HG03342 (cell line): ENCODE measurements around the gene TAS2R13.

Experiments used
- ATAC-seq: cut with Tn5 transposase; IDR thresholded peaks from one replicate; pipeline ENCODE4 v1.9.1; 2021; ENCODE audit warnings: mild to moderate bottlenecking, moderate library complexity; ENCODE audit not compliant: unreplicated experiment

The TAS2R13 gene, protein sequence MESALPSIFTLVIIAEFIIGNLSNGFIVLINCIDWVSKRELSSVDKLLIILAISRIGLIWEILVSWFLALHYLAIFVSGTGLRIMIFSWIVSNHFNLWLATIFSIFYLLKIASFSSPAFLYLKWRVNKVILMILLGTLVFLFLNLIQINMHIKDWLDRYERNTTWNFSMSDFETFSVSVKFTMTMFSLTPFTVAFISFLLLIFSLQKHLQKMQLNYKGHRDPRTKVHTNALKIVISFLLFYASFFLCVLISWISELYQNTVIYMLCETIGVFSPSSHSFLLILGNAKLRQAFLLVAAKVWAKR

DNA sequence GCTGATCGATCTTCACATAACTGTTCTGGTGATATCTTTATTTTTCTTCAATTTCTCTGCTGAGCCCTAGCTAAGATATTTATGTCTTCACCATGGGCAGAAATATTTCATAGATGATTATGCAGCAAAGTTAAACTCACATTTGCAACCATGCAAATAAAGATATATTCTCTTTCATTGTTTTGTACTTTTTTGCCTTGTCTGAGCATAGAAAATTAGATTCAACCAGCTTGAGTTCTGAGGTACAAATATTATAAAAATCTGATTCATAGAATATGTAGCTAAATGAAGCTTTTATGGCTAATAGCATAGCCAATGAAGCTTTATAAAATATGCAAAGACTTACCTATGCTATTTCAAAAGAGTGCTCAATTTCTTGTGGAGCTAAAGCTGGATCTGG lies at the start of gene TAS2R13:
TSS of gene TAS2R13 (minus strand) at position 101 of the 400 bp plus-strand sequence. CDS start 264 bp downstream, outside the sequence.
- ATAC-seq: no peak

DNA sequence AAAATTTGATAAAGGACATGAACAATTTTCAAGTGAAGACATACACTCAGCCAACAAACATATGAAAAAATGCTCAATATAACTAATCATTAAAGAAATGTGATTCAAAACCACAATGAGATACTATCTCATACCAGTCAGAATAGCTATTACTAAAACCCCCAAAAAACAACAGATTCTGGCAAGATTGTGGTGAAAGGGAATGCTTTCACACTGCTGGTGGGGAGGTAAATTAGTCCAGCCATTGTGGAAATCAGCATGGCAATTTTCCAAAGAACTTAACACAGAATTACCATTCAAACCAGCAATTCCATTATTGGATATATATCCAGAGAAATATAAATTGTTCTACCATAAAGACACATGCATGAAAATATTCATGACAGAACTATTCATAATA lies 48.4 kb upstream of the TAS2R13 start:
- no peak for ATAC-seq

DNA sequence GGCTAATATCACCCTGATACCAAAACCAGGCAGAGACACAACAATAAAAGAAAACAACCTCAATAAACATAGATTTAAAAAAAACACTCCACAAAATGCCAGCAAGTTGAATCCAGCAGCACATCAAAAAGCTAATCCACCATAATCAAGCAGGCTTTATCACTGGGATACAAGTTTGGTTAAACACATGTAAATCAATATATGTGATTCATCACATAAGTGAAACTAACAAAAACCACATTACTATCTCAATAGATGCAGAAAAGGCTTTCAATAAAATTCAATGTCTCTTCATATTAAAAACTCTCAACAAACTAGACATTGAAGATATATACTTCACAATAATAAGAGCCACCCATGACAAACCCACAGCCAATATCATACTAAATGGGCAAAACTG lies 46.7 kb upstream of the TAS2R13 start:
- no peak for ATAC-seq

DNA sequence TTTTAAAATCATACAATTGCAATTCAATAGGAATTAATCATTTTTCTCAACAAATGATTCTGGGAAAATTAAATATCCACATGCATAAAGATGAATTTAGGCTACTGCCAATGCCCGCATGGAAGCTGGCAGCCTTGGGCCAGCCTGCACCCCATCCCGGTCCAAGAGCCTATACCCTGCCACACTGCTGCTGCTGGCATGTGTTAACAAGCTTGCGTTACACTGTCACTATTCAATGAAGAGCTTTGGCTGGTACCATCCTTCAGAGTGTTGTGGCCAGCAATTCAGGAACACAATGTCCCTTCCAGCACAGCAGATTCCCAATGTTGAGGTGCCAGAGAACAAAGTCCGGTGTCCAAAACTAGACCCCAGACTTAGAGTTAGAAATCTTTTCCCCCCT lies 43.3 kb upstream of the TAS2R13 start:
- ATAC-seq: no peak

DNA sequence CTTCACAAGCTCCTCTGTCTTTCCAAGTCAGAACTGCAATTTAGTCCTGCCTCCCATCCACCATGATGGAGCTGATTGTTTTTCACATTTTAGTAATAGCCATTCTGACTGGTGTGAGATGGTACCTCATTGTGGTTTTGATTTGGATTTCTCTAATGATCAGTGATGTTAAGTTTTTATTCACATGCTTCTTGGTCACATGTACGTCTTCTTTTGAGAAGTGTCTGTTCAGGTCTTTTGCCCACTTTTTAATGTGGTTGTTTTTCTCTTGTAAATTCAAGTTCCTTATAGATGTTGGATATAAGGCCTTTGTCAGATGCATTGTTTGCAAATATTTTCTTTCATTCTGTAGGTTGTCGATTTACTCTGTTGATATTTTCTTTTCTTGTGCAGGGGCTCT lies 33.8 kb upstream of the TAS2R13 start:
- ATAC-seq: no peak

DNA sequence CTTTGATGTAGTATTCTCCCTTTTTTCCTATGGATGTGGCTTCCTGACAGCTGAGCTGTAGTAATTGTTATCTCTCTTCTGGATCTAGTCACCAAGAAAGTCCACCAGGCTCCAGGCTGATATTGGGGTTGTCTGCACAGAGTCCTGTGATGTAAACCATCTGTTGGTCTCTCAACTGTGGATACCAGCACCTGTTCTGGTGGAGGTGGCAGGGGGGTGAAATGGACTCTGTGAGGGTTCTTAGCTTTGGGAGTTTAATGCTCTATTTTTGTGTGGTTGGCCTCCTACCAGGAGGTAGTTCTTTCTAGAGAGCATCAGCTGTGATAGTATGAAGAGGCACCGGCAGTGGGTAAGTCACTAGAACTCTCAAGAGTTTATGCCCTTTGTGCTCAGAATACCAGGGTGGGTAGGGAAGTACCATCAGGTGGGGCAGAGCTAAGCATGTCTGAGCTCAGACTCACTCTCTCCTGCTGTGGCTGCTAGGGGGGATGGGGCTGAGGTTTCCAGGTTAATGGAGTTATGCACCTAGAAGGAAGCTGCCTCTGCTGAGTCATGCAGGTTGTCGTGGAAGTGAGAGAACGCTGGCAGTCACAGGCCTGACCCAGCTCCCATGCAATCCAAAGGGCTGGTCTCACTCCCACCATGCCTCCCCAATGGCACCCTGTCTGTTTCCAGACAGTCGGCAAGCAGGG lies 32.7 kb upstream of the TAS2R13 start:
- no peak for ATAC-seq

DNA sequence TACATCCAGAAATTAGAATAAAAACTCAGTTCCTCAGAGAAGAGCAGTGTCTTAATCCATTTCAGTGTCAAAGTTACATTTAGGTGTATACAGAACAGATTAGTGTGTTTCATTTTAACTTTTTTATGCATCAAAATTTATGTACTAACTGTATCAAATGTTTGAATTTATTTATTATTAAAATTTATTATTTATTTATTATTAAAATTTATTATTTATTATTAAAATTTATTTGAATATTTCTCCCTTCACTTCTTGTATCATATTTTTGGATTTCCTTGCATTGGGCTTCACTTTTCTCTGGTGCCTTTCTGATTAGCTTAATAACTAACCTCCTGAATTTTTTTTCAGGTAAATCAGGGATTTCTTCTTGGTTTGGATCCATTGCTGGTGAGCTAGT lies 32.0 kb upstream of the TAS2R13 start:
- no peak for ATAC-seq

DNA sequence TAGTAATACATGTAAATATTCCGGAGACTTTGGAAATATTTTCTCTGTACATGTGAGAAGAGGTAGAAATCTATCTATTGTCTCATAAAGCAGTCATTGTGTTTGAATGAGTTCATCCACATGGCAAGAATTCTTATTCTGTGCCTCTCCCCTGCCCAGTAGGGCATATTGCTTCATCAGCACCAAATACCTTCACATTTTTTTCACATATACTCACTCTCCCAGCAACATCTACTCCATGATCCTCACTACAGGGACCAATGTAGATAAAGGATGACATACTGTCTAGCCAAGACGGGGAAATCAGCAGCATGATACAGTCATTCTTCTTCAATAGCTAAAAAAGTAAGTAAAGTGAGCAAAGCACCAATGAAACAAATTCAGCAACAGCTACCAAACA lies 31.0 kb upstream of the TAS2R13 start:
- no peak for ATAC-seq

DNA sequence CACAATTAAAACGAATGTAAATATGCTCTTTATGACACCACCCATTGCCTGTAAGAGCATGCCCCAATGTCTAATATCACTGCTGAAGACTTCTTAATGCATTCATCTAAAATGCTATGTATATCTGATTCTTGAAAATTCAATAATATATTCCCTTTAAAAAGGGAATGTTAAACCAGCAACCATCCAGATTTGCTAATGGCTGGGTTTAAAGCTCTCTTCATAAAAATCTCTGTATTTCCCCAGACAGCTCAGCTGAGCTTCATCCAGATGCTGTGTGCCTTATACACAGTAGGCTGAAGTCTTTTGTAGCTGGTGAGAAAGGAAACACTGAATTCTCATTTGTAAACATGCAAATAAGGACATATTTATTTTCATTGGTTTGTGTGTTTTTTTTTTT lies 29.8 kb upstream of the TAS2R13 start, which contains the start of gene TAS2R14:
TSS of gene TAS2R14 (minus strand) at position 101 of the 400 bp plus-strand sequence. CDS start at position 45, 56 bp downstream.
- no peak for ATAC-seq

DNA sequence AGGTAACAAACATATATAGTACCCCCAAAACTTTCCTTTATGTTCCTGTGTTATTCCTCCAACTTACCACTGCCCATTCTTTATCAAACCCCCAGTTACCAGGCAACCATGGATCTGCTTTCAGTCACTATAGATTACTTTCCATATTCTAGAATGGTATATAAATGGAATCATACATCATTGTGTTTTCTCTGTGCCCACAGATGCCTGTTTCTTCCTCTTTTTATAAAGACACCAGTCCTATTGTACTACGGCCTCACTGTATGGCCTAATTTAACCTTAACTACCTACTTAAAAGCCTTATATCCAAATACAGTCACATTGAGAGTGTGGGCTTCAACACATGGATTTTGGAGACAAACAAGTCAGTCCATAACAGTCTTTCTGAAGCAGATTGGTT lies 27.1 kb upstream of the TAS2R13 start:
- no peak for ATAC-seq

DNA sequence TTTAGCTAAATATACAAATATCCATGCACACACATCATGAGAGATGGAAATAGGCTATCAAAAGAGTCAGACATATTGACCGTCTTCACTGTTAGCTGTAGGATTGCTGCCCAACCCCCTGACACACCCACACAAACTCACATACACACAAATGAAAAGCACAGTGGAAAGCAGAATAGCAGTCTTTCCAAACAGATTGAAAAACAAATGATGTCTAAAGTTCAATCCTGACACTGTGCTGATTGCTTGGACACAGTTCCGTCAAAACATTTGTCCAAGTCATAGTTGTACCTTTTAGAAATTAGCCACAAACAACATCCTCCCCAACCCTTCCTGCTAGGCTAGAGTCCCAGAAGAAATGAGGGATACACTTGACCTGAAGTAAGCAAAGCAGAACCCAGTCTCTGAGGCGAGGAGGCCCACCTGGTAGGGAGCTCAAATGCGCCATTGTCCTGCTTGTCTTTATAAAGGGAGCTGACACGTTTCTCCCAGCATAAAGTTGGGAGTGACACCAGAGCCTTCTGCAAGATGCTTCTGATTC lies 19.5 kb upstream of the TAS2R13 start, which contains the start of gene PRH2:
TSS of gene PRH2 (plus strand) at position 491 of the 541 bp plus-strand sequence. CDS start at position 529, 38 bp downstream.
- no peak for ATAC-seq

DNA sequence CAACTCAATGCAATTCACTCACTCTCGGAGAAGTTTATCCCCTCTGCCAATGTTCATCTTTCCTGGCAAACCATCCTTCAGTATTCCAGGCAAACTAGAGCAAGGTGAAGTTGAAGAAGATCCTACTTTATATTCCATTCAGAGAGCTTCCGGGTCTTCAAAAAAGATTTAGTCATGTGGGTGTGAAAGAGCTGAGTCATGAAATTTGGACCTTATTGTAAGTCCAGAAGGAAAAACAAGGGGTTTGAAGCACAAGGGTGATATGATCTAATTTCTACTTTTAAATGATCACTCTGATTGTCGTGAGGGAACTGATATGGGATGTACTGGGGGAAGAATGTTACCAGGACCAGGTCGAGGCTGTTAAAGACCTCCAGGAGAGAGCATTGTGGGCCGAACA lies 16.9 kb upstream of the TAS2R13 start:
- no peak for ATAC-seq

DNA sequence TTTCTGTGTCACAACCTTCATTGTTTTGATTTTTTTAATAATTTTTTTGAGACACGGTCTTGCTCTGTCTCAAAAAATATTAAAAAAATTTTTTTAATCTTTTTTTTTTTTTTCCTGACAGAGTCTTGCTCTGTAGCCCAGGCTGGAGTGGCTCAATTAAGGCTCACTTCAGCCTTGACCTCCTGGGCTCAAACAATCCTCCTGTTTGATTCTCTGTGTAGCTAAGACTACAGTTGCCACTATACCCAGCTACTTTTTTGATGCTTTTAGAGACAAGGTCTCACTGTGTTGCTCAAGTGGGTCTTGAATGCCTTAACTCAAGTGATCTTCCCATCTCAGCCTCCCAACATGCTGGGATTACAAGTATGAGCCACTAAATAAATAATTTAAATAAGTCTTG lies 10.4 kb upstream of the TAS2R13 start:
- no peak for ATAC-seq

DNA sequence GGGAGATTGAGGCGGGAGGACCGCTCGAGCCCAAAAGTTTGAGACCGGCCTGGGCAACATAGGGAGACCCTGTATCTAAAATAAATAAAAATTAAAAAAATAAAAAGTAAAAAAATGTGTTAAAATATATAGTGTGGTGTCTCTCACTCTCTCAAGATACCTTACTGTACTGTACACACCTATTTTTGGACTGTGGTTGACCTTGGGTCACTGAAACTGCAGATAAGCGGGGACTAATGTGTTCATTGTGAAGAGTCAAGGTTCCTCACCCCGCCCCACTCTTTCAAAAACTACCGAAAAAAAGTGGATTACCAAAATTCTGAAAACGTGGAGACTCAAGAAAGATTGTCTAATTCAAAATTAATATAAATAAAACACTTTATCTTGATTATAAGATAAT lies 1.0 kb upstream of the TAS2R13 start:
- ATAC-seq: no peak

DNA sequence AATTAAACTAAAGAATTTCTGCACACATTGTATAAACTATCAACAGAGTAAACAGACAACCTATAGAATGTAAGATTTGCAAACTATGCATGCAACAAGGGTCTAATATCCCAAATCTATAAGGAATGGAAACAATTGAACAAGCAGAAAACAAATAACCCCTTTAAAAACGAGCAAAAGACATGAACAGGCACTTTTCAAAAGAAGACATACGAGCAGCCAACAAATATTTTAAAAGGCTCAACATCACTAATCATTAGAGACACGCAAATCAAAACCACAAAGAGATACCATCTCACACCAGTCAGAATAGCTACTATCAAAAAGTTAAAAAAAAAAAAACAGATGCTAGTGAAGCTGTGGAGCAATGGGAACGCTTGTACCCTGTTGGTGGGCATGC lies 4.7 kb downstream of the TAS2R13 start:
- no peak for ATAC-seq

DNA sequence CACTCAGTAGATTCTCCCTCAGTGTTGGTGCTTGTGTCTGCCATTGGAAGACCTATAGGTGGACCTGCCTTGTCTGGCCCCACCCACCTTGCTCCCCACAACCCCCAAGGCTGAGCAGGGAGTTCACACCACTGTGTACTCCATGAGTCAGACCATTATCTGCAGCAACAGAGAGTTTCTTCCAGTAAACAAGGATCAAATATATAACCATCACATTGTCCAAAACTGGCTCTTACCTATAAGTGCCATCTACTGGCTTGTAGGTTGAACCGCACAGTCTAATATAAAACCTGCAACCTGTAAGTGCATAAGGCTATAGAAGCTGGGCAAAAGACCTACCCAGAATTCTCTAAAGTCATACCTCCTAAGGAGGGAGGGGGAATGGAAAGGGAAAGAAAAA lies 7.9 kb downstream of the TAS2R13 start:
- ATAC-seq: no peak

DNA sequence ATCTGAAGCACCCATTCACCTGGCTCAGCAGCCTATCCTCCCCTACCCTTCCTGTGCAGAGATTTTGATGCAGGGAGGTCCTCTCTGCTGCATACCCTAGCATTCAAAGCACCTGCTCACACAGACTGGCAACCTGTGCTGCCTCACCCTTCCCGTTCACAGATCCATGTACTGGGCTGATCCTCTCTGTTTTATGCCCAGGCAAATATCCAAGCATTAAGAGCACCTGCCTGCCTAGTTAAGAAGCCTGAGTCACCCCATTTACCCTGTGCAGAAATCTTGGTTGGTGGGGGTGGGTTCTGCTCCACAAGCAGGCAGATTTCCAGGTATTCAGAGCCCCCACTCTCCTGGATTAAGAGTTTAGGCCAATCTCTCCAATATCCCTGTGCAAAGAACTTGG lies 8.4 kb downstream of the TAS2R13 start:
- no peak for ATAC-seq

DNA sequence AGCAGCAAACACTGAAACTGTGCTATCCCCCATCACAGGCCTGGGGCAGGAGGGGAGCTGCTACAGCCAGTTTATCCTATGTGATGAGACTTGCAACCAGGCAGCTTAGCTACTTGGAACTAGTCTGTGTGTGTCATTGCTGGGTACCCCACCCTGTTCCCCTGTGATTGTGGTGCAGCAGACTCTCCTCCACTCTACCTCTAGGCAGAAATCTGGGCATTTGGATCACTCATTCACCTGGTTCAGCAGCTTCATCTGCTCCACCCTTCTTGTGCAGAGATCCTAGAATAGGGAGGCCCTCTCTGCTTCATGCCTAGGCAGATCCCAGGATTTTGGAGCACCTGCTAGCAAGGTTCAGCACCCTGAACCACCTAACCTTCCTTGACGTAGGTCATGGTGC lies 8.8 kb downstream of the TAS2R13 start:
- no peak for ATAC-seq

DNA sequence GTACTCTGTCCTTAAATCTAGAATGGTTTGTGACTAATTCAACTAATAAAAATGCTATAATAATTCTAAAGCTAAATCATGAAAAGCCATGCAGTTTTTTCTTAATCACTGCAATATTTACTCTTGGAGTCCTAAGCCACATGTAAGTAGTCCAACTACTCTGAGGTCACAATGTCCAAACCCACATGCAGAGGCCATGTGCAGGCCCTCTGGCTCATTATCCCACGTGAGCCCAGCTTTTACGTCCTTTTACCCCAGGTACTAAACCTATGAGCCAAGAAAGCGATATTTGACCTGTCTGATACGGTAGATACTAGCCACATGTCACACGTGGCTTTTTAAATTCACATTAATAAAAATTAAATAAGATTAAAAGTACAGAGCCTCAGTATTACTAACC lies 12.5 kb downstream of the TAS2R13 start:
- ATAC-seq: no peak

DNA sequence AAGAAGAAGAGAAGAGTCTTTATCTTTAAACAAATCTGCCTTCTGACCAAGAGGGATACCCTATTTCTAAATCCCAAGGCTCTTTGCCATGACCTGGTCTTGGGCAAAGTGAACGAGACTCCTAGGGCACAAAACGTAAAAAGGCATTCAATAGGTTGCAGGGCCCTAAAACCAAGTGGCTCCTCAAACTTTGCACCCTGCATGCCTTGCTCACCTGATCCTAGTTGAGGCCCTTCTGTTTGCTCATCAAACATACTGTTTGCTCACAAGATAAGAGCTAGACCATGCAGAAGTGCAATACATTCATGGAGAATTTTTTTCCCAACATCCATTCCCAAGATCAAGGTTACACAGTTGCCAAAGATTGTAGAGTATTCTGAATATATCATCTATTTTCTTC lies 17.4 kb downstream of the TAS2R13 start:
- no peak for ATAC-seq

DNA sequence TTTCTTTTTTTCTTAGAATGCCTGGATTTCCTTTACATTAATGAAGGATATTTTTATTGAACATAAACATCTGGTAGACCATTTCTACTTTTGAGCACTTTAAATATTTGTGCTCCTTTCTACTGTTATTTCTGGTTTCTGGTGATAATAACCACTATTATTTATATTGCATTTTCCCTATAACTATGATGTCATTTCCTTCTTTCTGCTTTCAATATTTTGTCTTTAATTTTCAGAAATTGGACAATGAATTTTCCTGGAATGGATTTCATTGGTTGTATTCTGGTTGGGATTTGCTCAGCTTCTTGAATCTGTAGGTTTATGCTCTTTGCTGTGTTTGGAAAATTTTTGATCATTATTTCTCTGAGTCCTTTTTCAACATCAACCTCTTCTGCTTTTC lies 20.1 kb downstream of the TAS2R13 start:
- ATAC-seq: no peak

DNA sequence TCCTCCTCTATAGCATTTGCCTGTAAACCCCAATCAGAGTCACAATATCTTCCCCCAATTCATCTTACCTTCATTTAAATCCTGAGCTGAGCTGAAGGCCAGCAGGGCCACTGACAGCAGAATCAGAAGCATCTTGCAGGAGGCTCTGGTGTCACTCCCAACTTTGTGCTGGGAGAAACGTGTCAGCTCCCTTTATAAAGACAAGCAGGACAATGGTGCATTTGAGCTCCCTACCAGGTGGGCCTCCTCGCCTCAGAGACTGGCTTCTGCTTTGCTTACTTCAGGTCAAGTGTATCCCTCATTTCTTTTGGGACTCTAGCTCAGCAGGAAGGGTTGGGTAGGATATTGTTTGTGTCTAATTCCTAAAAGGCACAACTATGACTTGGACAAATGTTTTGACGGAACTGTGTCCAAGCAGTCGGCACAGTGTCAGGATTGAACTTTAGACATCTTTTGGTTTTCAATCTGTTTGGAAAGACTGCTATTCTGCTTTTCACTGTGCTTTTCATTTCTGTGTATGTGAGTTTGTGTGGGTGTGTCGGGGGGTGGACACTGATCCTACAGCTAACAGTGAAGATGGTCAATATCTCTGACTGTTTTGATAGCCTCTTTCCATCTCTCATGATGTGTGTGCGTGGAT lies 25.2 kb downstream of the TAS2R13 start, which contains the start of gene PRH1:
TSS of gene PRH1 (minus strand) at position 170 of the 640 bp plus-strand sequence. CDS start at position 132, 38 bp downstream.
- no peak for ATAC-seq
